Uterus (tissue), 4 donors: ENCODE data around the gene FOXE3. TPM values are rescaled to one million over a fixed set of nuclear protein-coding genes. Genes with fewer than 3 reads are reported as not detected.
"Not testable (repeated sequence)": the region's sequence is repeated elsewhere in the genome, so short reads cannot be mapped to it uniquely, and the experiment has no call there.

Experiments
- DNase-seq, 2 donors: peaks; one replicate each; pipeline ENCODE4 v3.0.0-alpha.2; 2019 to 2020
- H3K27ac ChIP-seq, 2 donors: fragments of 200-600 bp; sonication (generic); 1 replicate in 1 of 2; 2 replicates in 1 of 2; pipeline ENCODE4 v1.5.1; 2016 to 2018
- H3K27me3 ChIP-seq, 2 donors: fragments of 200-600 bp; sonication (generic); one replicate each; pipeline ENCODE4 v1.5.1; 2018 to 2019; ENCODE audit warnings: control low read depth in 1 of 2
- H3K36me3 ChIP-seq, 2 donors: fragments of 200-600 bp; sonication (generic); one replicate each; pipeline ENCODE4 v1.5.1; 2019; ENCODE audit warnings: control low read depth in 1 of 2
- H3K4me1 ChIP-seq, 2 donors: fragments of 200-600 bp; sonication (generic); one replicate each; pipeline ENCODE4 v1.5.1; 2018 to 2019; ENCODE audit warnings: control low read depth in 1 of 2
- H3K4me3 ChIP-seq, 2 donors: fragments of 200-600 bp; sonication (generic); 1 replicate in 1 of 2; 2 replicates in 1 of 2; pipeline ENCODE4 v1.5.1; 2018 to 2019; ENCODE audit warnings: mild to moderate bottlenecking in 1 of 2
- H3K9me3 ChIP-seq, 2 donors: fragments of 200-600 bp; sonication (generic); one replicate each; pipeline ENCODE4 v1.5.1; 2019; ENCODE audit warnings: control low read depth in 1 of 2
- CTCF ChIP-seq, 4 experiments: fragments of 200-600 bp in 2 of 4; fragments of 450-650 bp in 2 of 4; sonication (generic) in 2 of 4; IDR thresholded peaks; one replicate each; pipeline ENCODE4 v1.5.1; 2016 to 2019; ENCODE audit warnings: antibody characterized with exemption in 4 of 4, mild to moderate bottlenecking in 2 of 4, moderate library complexity in 1 of 4
- POLR2A ChIP-seq, 2 donors: fragments of 450-650 bp; IDR thresholded peaks; one replicate each; pipeline ENCODE4 v1.6.1; 2016; ENCODE audit warnings: antibody characterized with exemption in 2 of 2, mild to moderate bottlenecking in 1 of 2, moderate library complexity in 1 of 2
- intact Hi-C: fragments of 100-400 bp; cut with DNase I; formaldehyde crosslinking; loops from one replicate; pipeline ENCODE4 v1.15.1; 2023; ENCODE audit warnings: low total_unique reads
- total RNA-seq, 4 donors: library from RNA; depleted of rRNA in 3 of 4; stranded (reverse); fragments of >200 nt in 3 of 4; gene quantifications; one replicate each; pipeline versions ENCODE4 v1.1.0 to v1.2.4, GENCODE V29; 2014 to 2023
- donor health status: DM: yes; HTN: yes; CAD: no.

Gene FOXE3
- total RNA-seq, 4 donors from 2014 or later, result 0.27 TPM; not detected in 3

GRCh38 chr1:47448462-47449222 is 32.6 kb downstream of the FOXE3 start:
- Histone ChIP-seq H3K4me3 (no peak overlapping the region), H3K4me1 (no peaks in the 10 kb centered on the region), H3K36me3 (no peaks in the 10 kb centered on the region), H3K27ac (no peak overlapping the region), H3K9me3 (no peaks in the 10 kb centered on the region), H3K27me3 (peaks cover 9 to 38% of the 10 kb centered on the region in 2 donors)
- no peak for TF ChIP-seq POLR2A (IDR thresholded peaks at IDR 0.05)
- TF ChIP-seq CTCF (IDR thresholded peaks at IDR 0.05), result no peak
- DNase-seq, result no peak
- intact Hi-C loops, result no loop called here

DNA sequence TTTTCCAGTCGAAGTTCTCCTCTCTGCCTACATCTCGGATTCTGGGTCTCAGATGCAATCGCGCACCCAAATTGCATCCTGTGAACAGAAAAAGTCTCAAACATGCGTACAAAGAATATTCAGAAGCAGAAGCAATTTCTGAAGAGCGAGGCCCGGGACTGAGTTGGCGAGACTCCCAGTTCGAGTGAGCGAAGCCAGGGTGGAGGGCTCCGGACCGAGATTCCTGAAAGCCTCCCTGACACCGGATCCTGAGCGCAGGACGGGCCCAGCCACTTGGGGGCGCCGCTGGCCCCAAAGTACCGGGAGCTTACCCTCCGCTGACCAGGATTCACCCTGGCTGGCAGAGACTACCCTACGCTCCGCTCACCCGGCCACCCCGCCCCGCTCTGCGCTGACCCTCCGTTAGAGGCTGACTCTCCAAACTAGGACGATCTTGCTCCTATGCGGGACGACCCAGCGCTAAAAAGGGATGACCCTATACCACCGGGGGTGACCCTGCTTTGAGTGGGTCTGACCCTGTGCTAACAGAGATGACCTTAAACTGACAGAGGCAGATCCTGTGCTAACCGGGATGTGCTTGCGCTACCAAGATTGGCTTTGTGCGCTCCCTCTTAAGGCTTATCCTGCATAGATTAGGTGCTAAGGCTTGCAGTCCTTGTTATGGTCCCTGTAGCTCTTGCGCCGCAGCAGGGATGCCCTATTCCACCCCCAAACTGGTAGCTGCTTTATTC is 33.9 kb downstream of the FOXE3 start:
- H3K36me3 ChIP-seq, result no peaks in the 10 kb centered on the region
- H3K9me3 ChIP-seq, result no peaks in the 10 kb centered on the region
- no peak overlapping the region for H3K27ac ChIP-seq
- no peak overlapping the region for H3K4me3 ChIP-seq
- intact Hi-C loops, result no loop called here
- H3K4me1 ChIP-seq, result no peaks in the 10 kb centered on the region
- H3K27me3 ChIP-seq, result peaks cover 0 to 25% of the 10 kb centered on the region in 2 donors
- TF ChIP-seq CTCF (IDR thresholded peaks at IDR 0.05) (no peak), POLR2A (IDR thresholded peaks at IDR 0.05) (no peak)
- DNase-seq, result no peak

- no peak overlapping the region for H3K27ac ChIP-seq
- H3K4me1 ChIP-seq, result no peaks in the 10 kb centered on the region
- H3K27me3 ChIP-seq, result peaks cover 0 to 19% of the 10 kb centered on the region in 2 donors
- H3K36me3 ChIP-seq, result no peaks in the 10 kb centered on the region
- TF ChIP-seq CTCF (IDR thresholded peaks at IDR 0.05) (no peak), POLR2A (IDR thresholded peaks at IDR 0.05) (no peak)
- no peaks in the 10 kb centered on the region for H3K9me3 ChIP-seq
- intact Hi-C loops, result no loop called here
- no peak for DNase-seq
- H3K4me3 ChIP-seq, result no peak overlapping the region
Measured at GRCh38 chr1:47450606-47451005, 34.5 kb downstream of the FOXE3 start.

DNA sequence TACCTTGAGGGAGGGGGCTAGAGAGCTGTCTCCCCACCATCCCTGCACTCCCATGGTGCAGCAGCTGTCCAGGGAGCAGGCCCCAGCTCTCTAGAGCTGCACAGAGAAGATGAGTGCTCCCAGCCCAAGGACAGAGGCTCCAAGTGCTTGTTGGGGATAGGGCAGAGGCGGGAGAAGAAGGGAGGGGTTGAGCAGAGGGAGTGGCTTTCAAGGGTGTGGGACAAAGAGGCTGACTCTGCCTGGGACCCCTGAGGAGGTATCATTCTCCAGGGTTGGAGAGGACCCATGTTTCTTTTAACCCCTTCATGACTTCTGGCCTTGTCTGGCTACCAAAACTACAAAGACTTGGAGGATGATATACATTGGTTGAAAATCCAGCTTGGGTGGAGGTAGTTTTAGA is 36.3 kb downstream of the FOXE3 start:
- no peaks in the 10 kb centered on the region for H3K9me3 ChIP-seq
- no peaks in the 10 kb centered on the region for H3K36me3 ChIP-seq
- no peak overlapping the region for H3K27ac ChIP-seq
- no peaks in the 10 kb centered on the region for H3K4me1 ChIP-seq
- intact Hi-C loops, result no loop called here
- H3K4me3 ChIP-seq, result no peak overlapping the region
- H3K27me3 ChIP-seq, result peaks cover 0 to 2% of the 10 kb centered on the region in 2 donors
- DNase-seq, result no peak
- TF ChIP-seq POLR2A (IDR thresholded peaks at IDR 0.05) (no peak), CTCF (IDR thresholded peaks at IDR 0.05) (no peak)

GRCh38 chr1:47453910-47454309 is 37.8 kb downstream of the FOXE3 start:
- H3K4me3 ChIP-seq, intact Hi-C loops, DNase-seq, H3K36me3 ChIP-seq, H3K27ac ChIP-seq, H3K9me3 ChIP-seq, H3K27me3 ChIP-seq, H3K4me1 ChIP-seq: not testable (repeated sequence)
